ENCODE results near the gene EFCAB6.

Gene EFCAB6

GRCh38 chr22:43776081-43776670 lies 35.9 kb downstream of the EFCAB6 start:
- DNase-seq (ENCODE audit: low read depth), result no peak
- no peak overlapping the region for H3K4me3 ChIP-seq (ENCODE audit: control insufficient read depth, low read depth, low read length)
- TF ChIP-seq, protein P1, sequence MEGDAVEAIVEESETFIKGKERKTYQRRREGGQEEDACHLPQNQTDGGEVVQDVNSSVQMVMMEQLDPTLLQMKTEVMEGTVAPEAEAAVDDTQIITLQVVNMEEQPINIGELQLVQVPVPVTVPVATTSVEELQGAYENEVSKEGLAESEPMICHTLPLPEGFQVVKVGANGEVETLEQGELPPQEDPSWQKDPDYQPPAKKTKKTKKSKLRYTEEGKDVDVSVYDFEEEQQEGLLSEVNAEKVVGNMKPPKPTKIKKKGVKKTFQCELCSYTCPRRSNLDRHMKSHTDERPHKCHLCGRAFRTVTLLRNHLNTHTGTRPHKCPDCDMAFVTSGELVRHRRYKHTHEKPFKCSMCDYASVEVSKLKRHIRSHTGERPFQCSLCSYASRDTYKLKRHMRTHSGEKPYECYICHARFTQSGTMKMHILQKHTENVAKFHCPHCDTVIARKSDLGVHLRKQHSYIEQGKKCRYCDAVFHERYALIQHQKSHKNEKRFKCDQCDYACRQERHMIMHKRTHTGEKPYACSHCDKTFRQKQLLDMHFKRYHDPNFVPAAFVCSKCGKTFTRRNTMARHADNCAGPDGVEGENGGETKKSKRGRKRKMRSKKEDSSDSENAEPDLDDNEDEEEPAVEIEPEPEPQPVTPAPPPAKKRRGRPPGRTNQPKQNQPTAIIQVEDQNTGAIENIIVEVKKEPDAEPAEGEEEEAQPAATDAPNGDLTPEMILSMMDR (IDR thresholded peaks at IDR 0.05; ENCODE audit: control insufficient read depth, insufficient read depth, low read depth, low read length, missing control alignments), result no peak

DNA sequence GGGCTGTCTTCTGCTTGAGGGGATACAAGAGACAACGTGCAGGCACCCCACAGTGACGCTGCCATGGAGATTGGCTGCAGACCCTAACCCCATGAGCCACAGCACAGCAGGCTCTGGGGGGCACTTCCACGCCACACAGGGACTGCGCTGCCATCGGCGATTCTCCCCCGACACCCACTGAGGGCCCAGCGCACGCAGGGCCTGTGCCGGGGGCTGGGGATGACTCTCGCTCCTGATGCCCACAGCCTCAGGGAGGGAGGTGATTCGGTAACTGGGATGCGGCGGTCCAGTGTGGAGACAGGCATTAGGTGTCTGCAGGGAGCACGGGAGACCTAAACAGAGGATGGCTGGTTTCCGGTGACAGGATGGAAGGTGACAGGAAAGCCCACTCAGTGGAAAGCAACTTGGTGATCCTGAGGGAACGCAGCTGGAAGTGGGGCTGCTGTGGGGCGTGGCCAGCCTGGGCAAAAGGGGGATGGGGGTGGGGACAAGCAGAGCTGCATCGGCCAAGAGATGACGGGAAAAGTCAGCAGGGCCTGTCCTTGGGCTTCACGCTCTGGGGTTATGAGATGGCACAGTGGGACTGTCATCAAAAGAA lies 37.7 kb downstream of the EFCAB6 start:
- no peak overlapping the region for H3K4me3 ChIP-seq (ENCODE audit: control insufficient read depth, low read depth, low read length)
- TF ChIP-seq, protein P1 (IDR thresholded peaks at IDR 0.05; ENCODE audit: control insufficient read depth, insufficient read depth, low read depth, low read length, missing control alignments), result no peak
- no peak for DNase-seq (ENCODE audit: low read depth)

DNA sequence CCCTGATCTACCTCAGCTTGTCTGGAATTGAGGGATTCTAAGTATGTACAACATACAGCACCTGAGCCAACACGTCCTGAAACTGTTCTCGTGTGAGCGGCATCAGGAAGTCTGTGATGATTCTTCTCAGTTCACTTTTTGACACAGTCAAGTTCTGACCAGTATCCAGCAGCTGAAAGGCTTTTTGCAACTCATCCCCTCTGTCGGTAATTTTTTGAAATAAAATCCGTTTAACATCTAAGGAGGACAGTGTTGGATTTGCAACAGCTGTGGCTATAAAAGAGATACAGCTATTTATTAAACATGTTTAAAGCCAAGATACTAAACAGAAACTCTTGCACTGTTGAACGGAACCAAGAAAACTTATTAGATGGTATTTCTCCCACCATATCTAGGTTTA lies 39.3 kb downstream of the EFCAB6 start:
- H3K4me3 ChIP-seq (ENCODE audit: control insufficient read depth, low read depth, low read length), result no peak overlapping the region
- no peak for DNase-seq (ENCODE audit: low read depth)
- TF ChIP-seq, protein P1 (IDR thresholded peaks at IDR 0.05; ENCODE audit: control insufficient read depth, insufficient read depth, low read depth, low read length, missing control alignments), result no peak

- DNase-seq (ENCODE audit: low read depth), result no peak
- TF ChIP-seq, protein P1 (IDR thresholded peaks at IDR 0.05; ENCODE audit: control insufficient read depth, insufficient read depth, low read depth, low read length, missing control alignments), result no peak
- no peak overlapping the region for H3K4me3 ChIP-seq (ENCODE audit: control insufficient read depth, low read depth, low read length)
Measured at GRCh38 chr22:43755452-43755851, 56.7 kb downstream of the EFCAB6 start.

DNA sequence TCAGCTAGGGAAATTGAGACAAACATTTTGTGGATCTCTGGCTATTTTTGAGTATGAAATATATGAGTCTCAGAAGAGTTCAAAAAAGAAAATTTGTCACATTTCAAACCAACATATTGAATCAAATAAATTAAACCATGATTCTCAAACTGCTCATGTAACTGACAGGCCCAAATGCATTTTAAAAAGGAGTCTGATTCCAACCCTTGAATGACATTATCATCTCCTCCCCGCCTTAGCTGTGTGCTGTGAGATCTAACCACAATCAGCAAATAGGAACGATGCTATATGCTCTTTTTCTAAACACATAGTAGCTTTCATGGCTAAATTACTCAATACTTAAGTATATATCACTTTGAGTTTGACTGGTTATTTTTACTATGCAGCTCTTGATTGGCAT lies 57.1 kb downstream of the EFCAB6 start:
- TF ChIP-seq, protein P1 (IDR thresholded peaks at IDR 0.05; ENCODE audit: control insufficient read depth, insufficient read depth, low read depth, low read length, missing control alignments), result no peak
- H3K4me3 ChIP-seq (ENCODE audit: control insufficient read depth, low read depth, low read length), result no peak overlapping the region
- DNase-seq (ENCODE audit: low read depth), result no peak

DNA sequence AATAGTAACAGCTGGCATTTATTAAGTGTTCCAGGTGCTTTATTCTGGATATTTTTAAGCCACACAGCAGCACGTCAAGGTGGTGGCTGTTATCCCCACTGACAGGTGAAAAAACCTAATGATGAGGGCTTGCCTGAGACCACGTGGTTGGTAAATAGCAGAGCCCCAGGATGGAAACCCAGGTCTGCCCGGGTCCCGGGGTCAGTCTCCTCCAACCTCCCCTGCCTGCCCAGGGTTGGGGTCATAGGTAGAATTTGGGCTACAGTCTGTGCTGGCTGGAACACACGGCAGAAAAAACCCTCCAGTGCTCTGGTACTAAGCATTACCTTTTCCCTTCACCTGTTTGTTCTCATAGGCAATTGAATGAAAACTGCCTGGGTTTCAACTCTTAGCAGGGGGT lies 57.9 kb downstream of the EFCAB6 start:
- H3K4me3 ChIP-seq (ENCODE audit: control insufficient read depth, low read depth, low read length), result no peak overlapping the region
- TF ChIP-seq, protein P1 (IDR thresholded peaks at IDR 0.05; ENCODE audit: control insufficient read depth, insufficient read depth, low read depth, low read length, missing control alignments), result no peak
- no peak for DNase-seq (ENCODE audit: low read depth)
